ENCODE measurements around the gene RGS9BP.
"Not testable (repeated sequence)": the region's sequence is repeated elsewhere in the genome, so short reads cannot be mapped to it uniquely, and the experiment has no call there.

The RGS9BP gene

GRCh38 chr19:32675720-32676185 is at the start of gene RGS9BP:
Gene RGS9BP (plus strand): TSS chr19:32675848. CDS start chr19:32676264, 416 bp downstream.
- DNase-seq (ENCODE audit: low read depth): no peak

GRCh38 chr19:32626969-32627368 is 48.7 kb upstream of the RGS9BP start:
- no peak for DNase-seq (ENCODE audit: low read depth)

GRCh38 chr19:32627714-32628270 is 47.9 kb upstream of the RGS9BP start:
- no peak for DNase-seq (ENCODE audit: low read depth)

GRCh38 chr19:32630338-32630737 is 45.3 kb upstream of the RGS9BP start:
- no peak for DNase-seq (ENCODE audit: low read depth)

GRCh38 chr19:32631381-32631780 is 44.3 kb upstream of the RGS9BP start:
- no peak for DNase-seq (ENCODE audit: low read depth)

GRCh38 chr19:32637480-32637879 is 38.2 kb upstream of the RGS9BP start:
- no peak for DNase-seq (ENCODE audit: low read depth)

- no peak for DNase-seq (ENCODE audit: low read depth)
These were observed 37.0 kb upstream of the RGS9BP start for GRCh38 chr19:32638625-32639024.

GRCh38 chr19:32642771-32643170 is 32.9 kb upstream of the RGS9BP start:
- DNase-seq (ENCODE audit: low read depth): no peak

- DNase-seq (ENCODE audit: low read depth): no peak
These were observed 29.1 kb upstream of the RGS9BP start for GRCh38 chr19:32646556-32646955.

GRCh38 chr19:32647361-32647760 is 28.3 kb upstream of the RGS9BP start:
- no peak for DNase-seq (ENCODE audit: low read depth)

- no peak for DNase-seq (ENCODE audit: low read depth)
These were observed 25.9 kb upstream of the RGS9BP start for GRCh38 chr19:32649751-32650150.

- DNase-seq (ENCODE audit: low read depth): no peak
These were observed 25.0 kb upstream of the RGS9BP start for GRCh38 chr19:32650671-32651070.

GRCh38 chr19:32651729-32652140 is 23.9 kb upstream of the RGS9BP start:
- no peak for DNase-seq (ENCODE audit: low read depth)

- not testable (repeated sequence) for DNase-seq (ENCODE audit: low read depth)
These were observed 23.3 kb upstream of the RGS9BP start for GRCh38 chr19:32652331-32652730.

GRCh38 chr19:32652894-32653598 is 22.6 kb upstream of the RGS9BP start:
- no peak for DNase-seq (ENCODE audit: low read depth)

GRCh38 chr19:32653599-32653915 is 22.1 kb upstream of the RGS9BP start:
- DNase-seq (ENCODE audit: low read depth): no peak

GRCh38 chr19:32656379-32656778 is 19.3 kb upstream of the RGS9BP start:
- not testable (repeated sequence) for DNase-seq (ENCODE audit: low read depth)

- DNase-seq (ENCODE audit: low read depth): no peak
These were observed 17.6 kb upstream of the RGS9BP start for GRCh38 chr19:32658075-32658474.

- DNase-seq (ENCODE audit: low read depth): no peak
These were observed 17.1 kb upstream of the RGS9BP start for GRCh38 chr19:32658527-32658926.

- no peak for DNase-seq (ENCODE audit: low read depth)
These were observed 14.3 kb upstream of the RGS9BP start for GRCh38 chr19:32661318-32661717.

- DNase-seq (ENCODE audit: low read depth): no peak
These were observed 13.5 kb upstream of the RGS9BP start for GRCh38 chr19:32662186-32662585.

- DNase-seq (ENCODE audit: low read depth): no peak
These were observed 9.6 kb upstream of the RGS9BP start for GRCh38 chr19:32666084-32666483.

GRCh38 chr19:32669310-32669709 is 6.3 kb upstream of the RGS9BP start:
- no peak for DNase-seq (ENCODE audit: low read depth)
